ENCODE data around the gene TMEM80. TPM values are rescaled to one million over a fixed set of nuclear protein-coding genes. Genes with fewer than 3 reads are reported as not detected.

TMEM80 gene
- total RNA-seq, 6 donors from 2014 or later, result 28.6 to 62.9 (median 36.1) TPM

- TF ChIP-seq EP300 (IDR thresholded peaks at IDR 0.05) (no peak), POLR2AphosphoS5 (IDR thresholded peaks at IDR 0.05) (no peak), CTCF (IDR thresholded peaks at IDR 0.05) (no peak), POLR2A (IDR thresholded peaks at IDR 0.05) (no peak)
- ATAC-seq (ENCODE audit: low FRiP score in 2 of 2) (no peak), DNase-seq (peak in 1 of 2 donors; percentile 79)
- H3K36me3 ChIP-seq, result peaks cover 0 to 14% (median 1%) of the 10 kb centered on the region in 4 donors
- H3K9me3 ChIP-seq, result no peaks in the 10 kb centered on the region
- H3K27ac ChIP-seq, result no peak overlapping the region
- peak overlapping the region in 2 of 4 donors; percentile 27 to 34 for H3K4me3 ChIP-seq
- H3K4me1 ChIP-seq, result peaks cover 19 to 38% (median 27%) of the 10 kb centered on the region in 4 donors
- WGBS, 2 donors, result 38 to 47% methylated on average over 8 to 26 of the region's 28 CpGs
- H3K27me3 ChIP-seq, result peaks cover 0 to 55% (median 16%) of the 10 kb centered on the region in 4 donors
Measured at GRCh38 chr11:721247-721740, 25.7 kb downstream of the TMEM80 start.

GRCh38 chr11:721741-722345 is 26.2 kb downstream of the TMEM80 start:
- Histone ChIP-seq H3K27me3 (peaks cover 0 to 56% (median 16%) of the 10 kb centered on the region in 4 donors), H3K4me3 (peak overlapping the region in 1 of 4 donors; percentile 34), H3K36me3 (peaks cover 0 to 14% (median 1%) of the 10 kb centered on the region in 4 donors), H3K9me3 (no peaks in the 10 kb centered on the region), H3K4me1 (peaks cover 22 to 44% (median 32%) of the 10 kb centered on the region in 4 donors), H3K27ac (no peak overlapping the region)
- TF ChIP-seq POLR2A (IDR thresholded peaks at IDR 0.05) (no peak), CTCF (IDR thresholded peaks at IDR 0.05) (no peak), EP300 (IDR thresholded peaks at IDR 0.05) (no peak)
- ATAC-seq (ENCODE audit: low FRiP score in 2 of 2), result peak; percentile 14 to 19
- 42% methylated on average over 13 to 29 of the region's 33 CpGs for WGBS, 2 donors
- peak; percentile 55 to 88 for DNase-seq

- ATAC-seq (ENCODE audit: low FRiP score in 2 of 2), result no peak
- Histone ChIP-seq H3K4me3 (peak overlapping the region in 1 of 4 donors; percentile 34), H3K9me3 (no peaks in the 10 kb centered on the region), H3K36me3 (peaks cover 0 to 14% (median 1%) of the 10 kb centered on the region in 4 donors), H3K27me3 (peaks cover 0 to 56% (median 16%) of the 10 kb centered on the region in 4 donors), H3K4me1 (peaks cover 27 to 49% (median 33%) of the 10 kb centered on the region in 4 donors), H3K27ac (no peak overlapping the region)
- TF ChIP-seq POLR2AphosphoS5 (IDR thresholded peaks at IDR 0.05), result no peak
- TF ChIP-seq EP300 (IDR thresholded peaks at IDR 0.05), result no peak
- TF ChIP-seq CTCF (IDR thresholded peaks at IDR 0.05), result no peak
- TF ChIP-seq POLR2A (IDR thresholded peaks at IDR 0.05), result no peak
- WGBS, 2 donors, result 70 to 77% methylated on average over 2 to 11 of the region's 20 CpGs
- DNase-seq, result peak in 1 of 2 donors; percentile 71
Measured at GRCh38 chr11:722346-722811, 26.8 kb downstream of the TMEM80 start.

GRCh38 chr11:723120-723883 is 27.7 kb downstream of the TMEM80 start:
- Histone ChIP-seq H3K4me1 (peaks cover 36 to 59% (median 40%) of the 10 kb centered on the region in 4 donors), H3K4me3 (no peak overlapping the region), H3K27me3 (peaks cover 0 to 56% (median 16%) of the 10 kb centered on the region in 4 donors), H3K9me3 (no peaks in the 10 kb centered on the region), H3K36me3 (peaks cover 0 to 14% (median 1%) of the 10 kb centered on the region in 4 donors), H3K27ac (no peak overlapping the region)
- no peak for ATAC-seq (ENCODE audit: low FRiP score in 2 of 2)
- WGBS, 2 donors, result 35 to 52% methylated on average over 4 to 8 of the region's 8 CpGs
- peak; percentile 30 to 73 (median 58) for TF ChIP-seq CTCF (IDR thresholded peaks at IDR 0.05)
- TF ChIP-seq POLR2AphosphoS5 (IDR thresholded peaks at IDR 0.05), result no peak
- DNase-seq, result no peak
